Fibroblast of upper back skin (primary cell): ENCODE data around the gene CD4.

Source experiments
- DNase-seq: peaks from one replicate; pipeline ENCODE4 v3.0.0-alpha.2; 2013

CD4 gene

GRCh38 chr12:6765634-6766581, 23.4 kb upstream of the CD4 start, which contains the start of gene PTMS:
Gene PTMS, plus strand, starts transcription at chr12:6766363. Its CDS starts 343 bp downstream, at chr12:6766706.
- DNase-seq = peak; percentile 97

DNA sequence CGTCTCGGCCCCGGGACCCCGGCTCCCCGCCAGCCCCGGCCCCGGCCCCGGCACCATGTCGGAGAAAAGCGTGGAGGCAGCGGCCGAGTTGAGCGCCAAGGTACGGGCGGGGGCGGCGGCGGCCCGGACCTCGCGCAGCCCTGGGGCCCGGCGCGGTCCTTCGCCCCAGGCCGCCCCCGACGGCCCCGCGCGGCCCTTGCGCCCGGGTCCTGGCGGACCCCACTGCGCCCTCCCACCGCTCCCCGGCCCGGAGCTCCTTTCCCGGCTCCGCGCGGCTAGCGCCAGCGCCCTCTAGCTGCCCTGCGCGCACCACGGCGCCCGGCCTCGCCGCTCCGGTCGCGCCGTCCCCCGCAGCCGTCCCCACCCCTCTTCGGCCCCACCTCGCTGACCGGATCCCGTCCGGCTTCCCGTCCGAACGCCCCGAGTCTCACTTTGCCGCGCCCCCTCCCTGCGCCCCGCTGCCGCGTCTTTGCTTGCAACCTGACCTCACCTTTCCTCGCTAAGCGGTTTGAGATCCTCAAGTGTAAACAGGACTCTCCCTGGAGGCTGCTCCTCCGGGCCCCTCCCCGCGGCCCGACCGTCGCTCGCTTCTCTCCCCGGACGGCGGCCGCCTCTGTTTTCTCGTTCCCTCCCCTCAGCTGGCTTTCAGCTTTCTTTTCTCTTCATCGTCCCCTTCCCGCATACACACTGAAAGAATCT, 22.5 kb upstream of the CD4 start:
- peak; percentile 51 for DNase-seq

DNA sequence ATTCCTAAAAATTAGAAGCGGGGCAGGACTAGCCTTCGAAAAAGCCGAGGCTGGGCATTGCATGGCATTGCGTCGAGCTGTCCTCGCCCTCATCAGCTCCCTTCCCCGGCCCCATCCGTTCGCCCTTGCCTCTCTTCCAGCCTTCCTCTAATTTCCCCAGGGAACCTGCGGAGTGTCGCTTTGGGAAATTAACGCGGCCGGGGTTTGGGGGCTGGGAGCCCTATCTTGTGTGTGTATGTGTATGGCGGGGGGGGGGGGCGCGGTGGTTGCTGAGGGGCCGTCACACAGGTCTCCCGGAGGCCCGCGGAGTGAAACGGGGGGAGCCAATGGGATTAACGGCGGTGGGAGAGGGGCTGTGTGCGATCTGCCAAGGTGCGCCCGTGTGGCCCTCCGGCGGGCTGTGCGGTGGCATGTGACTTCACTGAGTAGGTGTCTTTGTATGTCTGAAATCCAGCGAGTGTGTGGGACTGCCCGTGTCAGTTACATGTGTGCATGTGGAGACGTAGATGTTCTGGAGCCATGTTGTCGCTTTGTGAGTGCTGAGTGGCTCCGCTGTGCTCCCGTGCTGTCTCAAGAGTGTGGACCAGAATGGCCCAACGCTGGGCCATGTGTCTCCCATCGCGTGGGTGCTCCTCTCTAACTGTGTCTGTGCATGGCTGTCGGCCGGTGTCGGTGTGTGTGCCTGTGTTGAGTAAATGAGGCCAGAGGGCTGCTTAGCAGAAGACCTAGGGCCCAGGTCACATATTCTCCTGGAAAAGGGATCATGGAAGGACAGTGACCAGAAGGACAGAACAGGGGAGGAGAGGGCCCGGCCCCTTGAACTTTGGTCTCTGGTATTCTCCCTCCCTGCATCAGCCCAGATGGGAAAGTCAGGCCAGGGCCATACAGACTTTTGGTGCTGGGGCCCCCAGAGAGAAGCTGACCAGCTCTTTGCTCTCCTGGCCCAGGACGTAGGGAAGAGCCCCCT, 21.7 kb upstream of the CD4 start:
- no peak for DNase-seq

DNA sequence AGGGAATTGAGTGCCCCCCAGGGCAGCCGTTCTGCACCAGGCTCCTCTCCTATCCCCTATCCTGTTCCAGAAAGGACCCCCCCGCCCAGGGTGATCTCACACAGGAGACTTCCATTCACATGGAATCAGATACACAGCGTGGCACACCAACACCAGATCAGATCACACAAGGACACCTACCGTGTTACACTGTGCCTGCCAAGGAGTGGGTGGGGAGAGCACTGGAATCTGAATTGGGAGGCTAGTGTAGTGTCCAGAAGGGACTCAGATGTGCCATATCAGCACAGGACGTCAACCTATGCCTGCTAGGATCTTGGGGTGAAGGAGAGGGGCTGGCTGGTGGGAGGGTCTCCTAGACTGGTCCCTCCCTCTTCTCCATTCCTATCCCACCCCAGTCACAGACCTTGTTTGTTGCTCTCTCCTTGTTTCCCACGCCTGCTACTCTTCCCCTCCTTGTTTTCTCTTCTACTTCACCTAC, 20.9 kb upstream of the CD4 start:
- DNase-seq = no peak

GRCh38 chr12:6768990-6769389, 20.3 kb upstream of the CD4 start:
- DNase-seq = peak; percentile 36

- no peak for DNase-seq
Observed at GRCh38 chr12:6769666-6770065, 19.7 kb upstream of the CD4 start.

DNA sequence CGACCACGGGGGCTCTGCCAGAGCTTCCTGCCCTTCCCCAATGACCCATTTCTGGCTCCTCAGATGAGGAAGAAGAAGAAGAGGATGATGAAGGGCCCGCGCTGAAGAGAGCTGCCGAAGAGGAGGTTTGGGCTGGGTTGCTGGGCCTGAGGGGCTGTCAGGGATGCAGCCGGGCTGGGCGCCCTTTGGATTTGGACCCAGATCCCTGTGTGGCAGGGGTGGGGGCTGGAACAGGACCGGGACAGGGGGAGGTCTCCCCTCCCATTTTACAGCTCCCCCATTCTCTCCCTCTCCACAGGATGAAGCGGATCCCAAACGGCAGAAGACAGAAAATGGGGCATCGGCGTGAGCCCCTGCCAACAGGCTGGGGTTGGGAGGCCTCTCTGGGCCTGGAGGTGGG, 19.2 kb upstream of the CD4 start:
- DNase-seq = no peak

- DNase-seq = no peak
Observed at GRCh38 chr12:6770600-6770999, 18.7 kb upstream of the CD4 start.

- DNase-seq = no peak
Observed at GRCh38 chr12:6771091-6771495, 18.2 kb upstream of the CD4 start.

DNA sequence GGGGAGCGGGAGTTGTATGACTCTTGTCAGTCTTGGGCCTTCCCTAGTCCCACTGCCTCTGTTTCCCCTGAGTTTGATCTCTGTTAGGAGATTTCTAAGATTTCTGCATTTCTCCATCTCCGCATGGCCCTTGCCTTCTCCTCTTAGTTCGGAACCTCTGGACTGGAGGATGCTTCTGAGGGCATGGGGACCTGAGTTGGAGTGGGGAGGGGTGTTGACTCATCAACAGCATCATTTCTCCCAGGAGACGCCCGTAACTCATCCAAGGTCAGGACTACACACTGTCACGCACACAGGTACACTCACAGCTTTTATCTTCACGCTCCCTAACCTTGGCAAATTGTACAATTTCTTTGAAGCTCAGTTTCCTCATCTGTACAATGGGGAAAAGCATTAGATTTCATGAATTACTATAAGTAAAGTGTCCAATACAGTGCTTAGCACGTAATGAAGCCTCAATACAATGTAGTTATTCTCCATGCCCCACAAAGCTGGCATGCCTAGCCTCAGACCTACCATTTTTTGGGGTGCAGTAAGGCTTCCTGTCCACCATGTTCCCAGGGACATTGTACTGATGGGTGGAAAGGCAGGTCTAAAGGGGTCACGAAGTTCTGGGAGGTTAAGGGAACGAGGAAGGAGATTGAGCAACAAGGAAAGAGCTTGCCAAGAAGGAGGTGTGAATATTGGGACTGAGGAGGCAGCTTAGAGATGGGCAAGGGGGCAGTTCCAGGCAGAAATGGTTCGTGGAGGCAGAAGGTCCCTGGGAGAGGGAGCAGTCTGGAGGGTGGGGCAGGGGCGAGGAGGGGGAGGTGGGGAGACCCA, 17.6 kb upstream of the CD4 start:
- no peak for DNase-seq

DNA sequence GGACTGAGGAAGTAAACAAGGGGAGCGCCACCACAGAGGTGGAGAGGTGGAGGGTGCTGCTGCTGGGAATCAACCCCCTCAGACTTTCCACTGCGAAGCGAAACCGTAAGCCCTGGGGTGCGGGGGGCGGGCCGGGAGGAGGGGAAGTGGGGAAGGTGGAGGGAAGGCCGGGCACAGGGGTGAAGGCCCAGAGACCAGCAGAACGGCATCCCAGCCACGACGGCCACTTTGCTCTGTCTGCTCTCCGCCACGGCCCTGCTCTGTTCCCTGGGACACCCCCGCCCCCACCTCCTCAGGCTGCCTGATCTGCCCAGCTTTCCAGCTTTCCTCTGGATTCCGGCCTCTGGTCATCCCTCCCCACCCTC, 17.0 kb upstream of the CD4 start, which contains the start of gene LAG3:
Gene LAG3 (plus strand): TSS at position 190 of the 365 bp plus-strand sequence. CDS start 333 bp downstream, outside the sequence.
- DNase-seq = no peak

DNA sequence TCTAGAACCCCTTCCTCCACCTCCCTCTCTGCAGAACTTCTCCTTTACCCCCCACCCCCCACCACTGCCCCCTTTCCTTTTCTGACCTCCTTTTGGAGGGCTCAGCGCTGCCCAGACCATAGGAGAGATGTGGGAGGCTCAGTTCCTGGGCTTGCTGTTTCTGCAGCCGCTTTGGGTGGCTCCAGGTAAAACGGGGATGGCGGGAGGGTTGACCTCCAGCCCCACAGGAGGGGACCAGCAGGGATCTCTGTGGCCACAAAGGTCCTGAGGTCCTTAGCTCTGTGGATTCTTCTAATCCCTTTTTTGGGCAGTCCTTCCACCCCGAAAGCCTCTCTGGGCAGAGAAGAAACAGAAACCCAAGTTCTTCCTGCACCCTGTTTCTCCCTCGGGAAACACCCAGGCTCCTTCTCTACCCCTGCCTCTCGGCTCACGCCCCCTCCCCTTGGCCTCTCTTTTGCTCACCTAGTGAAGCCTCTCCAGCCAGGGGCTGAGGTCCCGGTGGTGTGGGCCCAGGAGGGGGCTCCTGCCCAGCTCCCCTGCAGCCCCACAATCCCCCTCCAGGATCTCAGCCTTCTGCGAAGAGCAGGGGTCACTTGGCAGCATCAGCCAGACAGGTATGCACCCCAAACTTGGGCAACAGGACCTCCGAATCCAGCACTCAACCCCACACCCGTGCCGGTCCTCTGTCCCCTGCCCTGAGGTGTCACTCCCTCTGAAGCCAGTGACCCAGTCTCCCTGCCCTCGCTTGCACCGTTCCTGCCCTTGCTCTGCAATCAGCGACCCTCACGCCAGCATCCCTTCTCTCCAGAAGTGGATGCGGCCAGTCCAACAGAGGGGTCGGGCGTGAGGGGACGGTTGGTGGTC, 16.4 kb upstream of the CD4 start:
- DNase-seq = no peak

GRCh38 chr12:6773590-6774351, 15.6 kb upstream of the CD4 start:
- DNase-seq = no peak

DNA sequence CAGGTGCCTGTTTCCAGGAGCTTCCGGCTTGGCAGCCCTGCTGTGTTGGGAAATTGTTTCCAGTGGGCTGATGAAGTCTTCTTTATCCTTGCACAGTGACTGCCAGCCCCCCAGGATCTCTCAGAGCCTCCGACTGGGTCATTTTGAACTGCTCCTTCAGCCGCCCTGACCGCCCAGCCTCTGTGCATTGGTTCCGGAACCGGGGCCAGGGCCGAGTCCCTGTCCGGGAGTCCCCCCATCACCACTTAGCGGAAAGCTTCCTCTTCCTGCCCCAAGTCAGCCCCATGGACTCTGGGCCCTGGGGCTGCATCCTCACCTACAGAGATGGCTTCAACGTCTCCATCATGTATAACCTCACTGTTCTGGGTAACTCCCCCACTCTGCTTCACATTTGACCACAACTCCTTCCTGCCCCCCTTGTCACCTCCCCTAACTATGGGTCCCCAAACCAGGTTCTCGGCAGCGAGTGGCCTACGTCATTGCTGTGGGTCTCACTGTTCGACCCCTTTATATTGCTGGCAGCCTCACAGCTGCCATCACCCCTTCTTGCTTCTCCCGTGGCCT, 14.7 kb upstream of the CD4 start:
- no peak for DNase-seq

DNA sequence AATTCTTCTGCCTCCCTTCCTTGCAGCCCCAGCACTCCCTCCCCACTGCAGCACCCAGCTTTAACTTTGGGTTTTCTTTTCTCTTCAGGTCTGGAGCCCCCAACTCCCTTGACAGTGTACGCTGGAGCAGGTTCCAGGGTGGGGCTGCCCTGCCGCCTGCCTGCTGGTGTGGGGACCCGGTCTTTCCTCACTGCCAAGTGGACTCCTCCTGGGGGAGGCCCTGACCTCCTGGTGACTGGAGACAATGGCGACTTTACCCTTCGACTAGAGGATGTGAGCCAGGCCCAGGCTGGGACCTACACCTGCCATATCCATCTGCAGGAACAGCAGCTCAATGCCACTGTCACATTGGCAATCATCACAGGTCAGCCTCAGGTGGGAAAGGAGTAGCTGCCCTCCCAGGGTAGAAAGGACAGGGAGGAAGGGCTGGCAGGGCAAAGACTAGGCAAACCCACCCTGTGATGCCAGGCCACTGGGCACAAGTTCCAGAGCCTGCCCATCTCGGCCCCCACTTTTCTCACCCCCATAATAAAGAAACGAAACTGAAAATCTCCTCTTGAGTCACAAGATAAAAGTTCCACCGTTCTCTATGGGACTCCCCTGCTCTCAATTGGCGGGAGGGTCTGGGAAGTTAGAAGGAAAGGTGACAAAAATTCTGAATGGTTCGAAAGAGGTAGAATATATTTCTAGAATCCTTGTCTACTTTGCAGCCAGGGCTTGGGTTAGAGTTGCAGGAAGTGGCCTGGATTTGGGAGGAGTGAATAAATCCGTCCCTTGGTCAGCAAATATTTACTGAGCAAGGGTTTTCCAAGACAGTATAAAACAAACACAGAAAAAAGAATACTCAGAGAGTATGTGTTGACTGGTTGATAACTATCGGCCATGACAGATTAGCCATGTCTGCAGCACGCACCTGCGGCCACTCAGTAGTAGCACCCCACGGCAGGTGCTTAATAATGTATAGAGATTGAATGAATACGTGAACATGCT, 13.8 kb upstream of the CD4 start:
- no peak for DNase-seq

- no peak for DNase-seq
Observed at GRCh38 chr12:6777386-6777785, 11.9 kb upstream of the CD4 start.

GRCh38 chr12:6778217-6778573, 11.1 kb upstream of the CD4 start:
- DNase-seq = no peak
